HepG2 (cell line): ENCODE data around the gene RAD51. TPM values are rescaled to one million over a fixed set of nuclear protein-coding genes. Genes with fewer than 3 reads are reported as not detected.
A peak's percentile ranks its signal among the peaks of the same experiment; 100 is the strongest.

Experiments used
- JUNB ChIP-seq: sonication (generic); formaldehyde crosslinking; IDR thresholded peaks from 2 replicates; pipeline ENCODE4 v1.8.0; 2022; ENCODE audit warnings: missing genetic modification reagents, mild to moderate bottlenecking, borderline replicate concordance
- KLF6 ChIP-seq: IDR thresholded peaks from 2 replicates; pipeline ENCODE4 v1.8.0; 2016; ENCODE audit warnings: missing biosample characterization, missing genetic modification reagents
- MED8 ChIP-seq: sonication (generic); formaldehyde crosslinking; IDR thresholded peaks from 2 replicates; pipeline ENCODE4 v1.8.1; 2023; ENCODE audit warnings: mild to moderate bottlenecking, missing genetic modification reagents; ENCODE audit not compliant: insufficient replicate concordance
- MEF2D ChIP-seq: sonication (generic); formaldehyde crosslinking; IDR thresholded peaks from 2 replicates; pipeline ENCODE4 v1.5.1; 2020; ENCODE audit warnings: mild to moderate bottlenecking, missing genetic modification reagents
- SCMH1 ChIP-seq: sonication (generic); formaldehyde crosslinking; IDR thresholded peaks from 2 replicates; pipeline ENCODE4 v1.9.0; 2021; ENCODE audit warnings: missing genetic modification reagents, mild to moderate bottlenecking, borderline replicate concordance
- STAT5B ChIP-seq: sonication (generic); formaldehyde crosslinking; IDR thresholded peaks from 2 replicates; pipeline ENCODE4 v1.4.0; 2020; ENCODE audit warnings: missing genetic modification reagents
- ZBTB42 ChIP-seq: sonication (generic); formaldehyde crosslinking; IDR thresholded peaks from 2 replicates; pipeline ENCODE4 v1.5.0; 2020; ENCODE audit warnings: mild to moderate bottlenecking, missing genetic modification reagents
- ZMYM2 ChIP-seq: sonication (generic); formaldehyde crosslinking; IDR thresholded peaks from 2 replicates; pipeline ENCODE4 v1.8.0; 2022; ENCODE audit warnings: mild to moderate bottlenecking, missing genetic modification reagents
- ZNF34 ChIP-seq: sonication (generic); formaldehyde crosslinking; IDR thresholded peaks from 2 replicates; pipeline ENCODE4 v1.4.0; 2020; ENCODE audit warnings: mild to moderate bottlenecking, missing genetic modification reagents, borderline replicate concordance
- ZNF660 ChIP-seq: sonication (generic); formaldehyde crosslinking; IDR thresholded peaks from 2 replicates; pipeline ENCODE4 v1.5.1; 2020; ENCODE audit warnings: mild to moderate bottlenecking, low read depth, missing genetic modification reagents, borderline replicate concordance
- ZNF672 ChIP-seq: sonication (generic); formaldehyde crosslinking; IDR thresholded peaks from 2 replicates; pipeline ENCODE4 v1.8.1; 2022; ENCODE audit warnings: missing genetic modification reagents
- polyA plus RNA-seq, 8 experiments: library from polyadenylated mRNA; depleted of rRNA in 3 of 8; stranded (reverse) in 7 of 8; unstranded in 1 of 8; fragments of >200 nt; fragmentation: Illumina TruSeq in 4 of 8; extraction: Trizol in 4 of 8; gene quantifications; 2 replicates each; pipeline versions ENCODE4 v1.2.1 to v1.2.3, GENCODE V29; 2011 to 2016; ENCODE audit warnings: low read depth in 4 of 8, missing spikeins in 1 of 8, mixed read lengths in 1 of 8; ENCODE audit not compliant: insufficient read depth in 1 of 8
- total RNA-seq, 5 experiments: library from RNA; depleted of rRNA; stranded (reverse); fragments of >200 nt; fragmentation: Illumina TruSeq; extraction: Trizol; gene quantifications; 2 replicates each; pipeline ENCODE4 v1.2.3, GENCODE V29; 2016; ENCODE audit warnings: low read depth in 1 of 5
- TF ChIP-seq, protein P1 (sequence below): IDR thresholded peaks from 2 replicates; pipeline ENCODE4 v1.6.1; 2016; ENCODE audit warnings: missing compliant biosample characterization, missing genetic modification reagents, borderline replicate concordance
- TF ChIP-seq, protein P2 (sequence below): sonication (generic); formaldehyde crosslinking; IDR thresholded peaks from 2 replicates; pipeline ENCODE4 v1.8.0; 2023; ENCODE audit warnings: mild to moderate bottlenecking, missing genetic modification reagents
- TF ChIP-seq, protein P3 (sequence below), 2 experiments: fragments of 450-650 bp in 1 of 2; sonication (generic) in 1 of 2; formaldehyde crosslinking; IDR thresholded peaks; 2 replicates each; pipeline versions ENCODE4 v1.5.0 to v1.8.0; 2020 to 2022; ENCODE audit warnings: mild to moderate bottlenecking in 1 of 2, missing genetic modification reagents in 1 of 2

Gene RAD51
- total and polyA plus RNA-seq, 2 of the 13 experiments (the other 11 are each of a cell fraction or from before 2014, with no cell fraction given): 8.5 to 12.8 TPM

DNA sequence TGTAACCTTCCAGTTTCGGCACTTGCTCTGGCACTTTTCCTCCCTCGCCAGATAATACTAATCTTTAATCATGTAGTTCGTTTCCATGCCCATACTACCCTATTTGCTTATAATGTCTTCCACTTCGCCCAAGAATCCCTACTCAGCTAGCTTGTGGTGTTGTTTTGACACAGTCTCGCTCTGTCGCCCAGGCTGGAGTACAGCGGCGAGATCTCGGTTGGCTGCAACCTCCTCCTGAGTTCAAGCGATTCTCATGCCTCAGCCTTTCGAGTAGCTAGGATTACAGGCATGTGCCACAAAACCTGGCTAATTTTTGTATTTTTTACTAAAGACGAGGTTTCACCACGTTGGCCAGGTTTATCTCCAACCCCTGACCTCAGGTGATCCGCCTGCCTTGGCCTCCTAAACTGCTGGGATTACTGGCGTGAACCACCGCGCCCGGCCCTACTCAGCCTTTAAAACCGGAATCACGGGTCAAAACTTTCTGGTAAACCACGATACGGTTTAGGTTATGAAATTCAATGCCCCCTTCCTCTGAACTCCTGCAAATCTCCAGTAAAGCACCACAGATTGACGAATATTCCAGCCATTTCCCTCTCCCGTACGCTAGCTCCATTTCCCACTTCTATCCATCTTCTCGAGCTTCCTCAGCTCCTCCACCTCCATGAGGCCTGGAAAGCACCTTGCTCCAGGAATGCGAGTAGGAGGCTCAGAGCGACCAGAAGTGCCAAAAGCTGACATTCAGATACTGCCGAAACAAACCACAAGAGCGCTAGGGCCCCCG, 878 bp upstream of the RAD51 start (continued):
- TF ChIP-seq, protein P1, sequence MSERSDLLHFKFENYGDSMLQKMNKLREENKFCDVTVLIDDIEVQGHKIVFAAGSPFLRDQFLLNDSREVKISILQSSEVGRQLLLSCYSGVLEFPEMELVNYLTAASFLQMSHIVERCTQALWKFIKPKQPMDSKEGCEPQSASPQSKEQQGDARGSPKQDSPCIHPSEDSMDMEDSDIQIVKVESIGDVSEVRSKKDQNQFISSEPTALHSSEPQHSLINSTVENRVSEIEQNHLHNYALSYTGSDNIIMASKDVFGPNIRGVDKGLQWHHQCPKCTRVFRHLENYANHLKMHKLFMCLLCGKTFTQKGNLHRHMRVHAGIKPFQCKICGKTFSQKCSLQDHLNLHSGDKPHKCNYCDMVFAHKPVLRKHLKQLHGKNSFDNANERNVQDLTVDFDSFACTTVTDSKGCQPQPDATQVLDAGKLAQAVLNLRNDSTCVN (CRISPR knock-in tag): no peak
- TF ChIP-seq, protein P2, sequence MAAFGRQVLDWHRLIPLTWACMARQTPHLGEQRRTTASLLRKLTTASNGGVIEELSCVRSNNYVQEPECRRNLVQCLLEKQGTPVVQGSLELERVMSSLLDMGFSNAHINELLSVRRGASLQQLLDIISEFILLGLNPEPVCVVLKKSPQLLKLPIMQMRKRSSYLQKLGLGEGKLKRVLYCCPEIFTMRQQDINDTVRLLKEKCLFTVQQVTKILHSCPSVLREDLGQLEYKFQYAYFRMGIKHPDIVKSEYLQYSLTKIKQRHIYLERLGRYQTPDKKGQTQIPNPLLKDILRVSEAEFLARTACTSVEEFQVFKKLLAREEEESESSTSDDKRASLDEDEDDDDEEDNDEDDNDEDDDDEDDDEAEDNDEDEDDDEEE (CRISPR knock-in tag): 0 out of 2 replicates have a peak, but pooled peaks have one; percentile 4
- TF ChIP-seq MED8 (CRISPR knock-in tag) (peak; percentile 57), STAT5B (CRISPR knock-in tag) (0 out of 2 replicates have a peak, but pooled peaks have one; percentile 1), MEF2D (CRISPR knock-in tag) (no peak), SCMH1 (CRISPR knock-in tag) (no peak), ZNF660 (no peak), ZMYM2 (CRISPR knock-in tag) (0 out of 2 replicates have a peak, but pooled peaks have one; percentile 12), JUNB (CRISPR knock-in tag) (peak; percentile 53; the same call in 1 of the 2 replicates), KLF6 (no peak), ZNF34 (CRISPR knock-in tag) (no peak), ZBTB42 (CRISPR knock-in tag) (no peak), ZNF672 (CRISPR knock-in tag) (0 out of 2 replicates have a peak, but pooled peaks have one; percentile 48)
- TF ChIP-seq, protein P3, sequence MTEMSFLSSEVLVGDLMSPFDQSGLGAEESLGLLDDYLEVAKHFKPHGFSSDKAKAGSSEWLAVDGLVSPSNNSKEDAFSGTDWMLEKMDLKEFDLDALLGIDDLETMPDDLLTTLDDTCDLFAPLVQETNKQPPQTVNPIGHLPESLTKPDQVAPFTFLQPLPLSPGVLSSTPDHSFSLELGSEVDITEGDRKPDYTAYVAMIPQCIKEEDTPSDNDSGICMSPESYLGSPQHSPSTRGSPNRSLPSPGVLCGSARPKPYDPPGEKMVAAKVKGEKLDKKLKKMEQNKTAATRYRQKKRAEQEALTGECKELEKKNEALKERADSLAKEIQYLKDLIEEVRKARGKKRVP (CRISPR knock-in tag; IDR thresholded peaks at IDR 0.05): peak in 1 of 2 experiments; percentile 38; a peak in 1 of 4 replicates
